PC-9 (cell line): ENCODE measurements around the gene CD2AP. TPM values are rescaled to one million over a fixed set of nuclear protein-coding genes. Genes with fewer than 3 reads are reported as not detected.

Experiments used
- BruUV-seq: library from RNA; stranded (reverse); fragments of 400-500 nt; replicated peaks from 2 replicates; lab custom pipeline; 2021; lab: Mats Ljungman, UMichigan
- CTCF ChIA-PET: fragments of 300-600 bp; sonication (Branson Sonifier 250); formaldehyde crosslinking; loops from one replicate; lab custom pipeline; 2022; ENCODE audit warnings: antibody characterized with exemption; lab: Charles Lee
- POLR2A ChIA-PET: fragments of 300-600 bp; sonication (Branson Sonifier 250); formaldehyde crosslinking; loops from one replicate; lab custom pipeline; 2022; ENCODE audit warnings: antibody characterized with exemption; ENCODE audit not compliant: unreplicated experiment; lab: Charles Lee
- DNase-seq, 2 experiments: peaks; one replicate each; pipeline versions ENCODE4 v3.0.0 to v3.0.0-alpha.2; 2015 to 2022; ENCODE audit warnings: mixed read lengths in 1 of 2
- H2AFZ ChIP-seq: fragments of 200-600 bp; sonication (generic); 2 replicates; pipeline ENCODE4 v1.8.1; 2017; ENCODE audit warnings: antibody characterized with exemption
- H3F3A ChIP-seq: fragments of 200-600 bp; sonication (generic); 2 replicates; pipeline ENCODE4 v1.8.1; 2017; ENCODE audit warnings: antibody characterized with exemption, mild to moderate bottlenecking, low read depth; ENCODE audit not compliant: insufficient read depth
- H3K27ac ChIP-seq: fragments of 200-600 bp; sonication (generic); 2 replicates; pipeline ENCODE4 v1.6.1; 2016; ENCODE audit warnings: mixed run types
- H3K27me3 ChIP-seq: fragments of 200-600 bp; sonication (generic); 2 replicates; pipeline ENCODE4 v1.6.1; 2016; ENCODE audit warnings: low read depth, mixed run types; ENCODE audit not compliant: insufficient read depth
- H3K36me3 ChIP-seq: fragments of 200-600 bp; sonication (generic); 2 replicates; pipeline ENCODE4 v1.6.1; 2016; ENCODE audit warnings: low read depth, mixed run types
- H3K4me1 ChIP-seq: fragments of 200-600 bp; sonication (generic); replicated peaks from 2 replicates; pipeline ENCODE4 v1.6.1; 2016; ENCODE audit warnings: mixed run types; ENCODE audit not compliant: insufficient read depth
- H3K4me2 ChIP-seq: fragments of 200-600 bp; sonication (generic); 2 replicates; pipeline ENCODE4 v1.6.1; 2017; ENCODE audit warnings: mixed run types
- H3K4me3 ChIP-seq: fragments of 200-600 bp; sonication (generic); 2 replicates; pipeline ENCODE4 v1.6.1; 2016; ENCODE audit warnings: mixed run types
- H3K79me2 ChIP-seq: fragments of 200-600 bp; sonication (generic); 2 replicates; pipeline ENCODE4 v1.6.1; 2017; ENCODE audit warnings: low read depth, mixed run types
- H3K9me2 ChIP-seq: fragments of 200-600 bp; sonication (generic); 2 replicates; pipeline ENCODE4 v1.8.1; 2017; ENCODE audit warnings: mild to moderate bottlenecking; ENCODE audit not compliant: insufficient read depth
- H3K9me3 ChIP-seq: fragments of 200-600 bp; sonication (generic); 2 replicates; pipeline ENCODE4 v1.8.1; 2016; ENCODE audit warnings: low read depth; ENCODE audit not compliant: insufficient read depth
- H4K20me1 ChIP-seq: fragments of 200-600 bp; sonication (generic); 2 replicates; pipeline ENCODE4 v1.8.1; 2017; ENCODE audit not compliant: insufficient read depth
- CTCF ChIP-seq: fragments of 200-600 bp; sonication (generic); conservative IDR thresholded peaks from 2 replicates; pipeline ENCODE4 v1.6.1; 2017; ENCODE audit warnings: mixed run types, antibody characterized with exemption, mild to moderate bottlenecking, moderate library complexity
- EZH2 ChIP-seq: fragments of 200-600 bp; sonication (generic); IDR thresholded peaks from 2 replicates; pipeline ENCODE4 v1.8.0; 2017; ENCODE audit warnings: antibody characterized with exemption, low read depth
- intact Hi-C: fragments of 100-400 bp; cut with micrococcal nuclease; formaldehyde crosslinking; loops from one replicate; pipeline ENCODE4 v1.10.0; 2022; ENCODE audit not compliant: unreplicated experiment
- total RNA-seq: library from RNA; stranded (reverse); gene quantifications from 2 replicates; pipeline ENCODE4 v1.2.3, GENCODE V29; 2021

CD2AP gene
- total RNA-seq, 1 experiment from 2014 or later = 55.5 TPM

GRCh38 chr6:47525330-47526057 is 47.9 kb downstream of the CD2AP start:
- Histone ChIP-seq H3K4me1 (no peaks in the 10 kb centered on the region), H3K4me3 (no peak overlapping the region), H3K9me2 (no peaks in the 10 kb centered on the region), H3K36me3 (no peaks in the 10 kb centered on the region), H3K9me3 (no peaks in the 10 kb centered on the region), H3K4me2 (no peak overlapping the region), H4K20me1 (peaks cover 17% of the 10 kb centered on the region), H3K79me2 (peaks cover 85% of the 10 kb centered on the region), H3K27ac (no peak overlapping the region), H2AFZ (no peak overlapping the region), H3F3A (peaks cover 12% of the 10 kb centered on the region; the same call in 1 of the 2 replicates), H3K27me3 (no peaks in the 10 kb centered on the region)
- CTCF ChIA-PET = no interaction called here
- TF ChIP-seq CTCF (no peak), EZH2 (no peak)
- POLR2A ChIA-PET = interaction anchor here (0.5 kb wide), 1 partner anchor 217 kb away, joined by 4 read pairs; no protein-coding TSS in a partner anchor
- intact Hi-C loops = no loop called here
- DNase-seq = no peak
- no TSS peak for BruUV-seq

GRCh38 chr6:47527274-47527673 is 49.7 kb downstream of the CD2AP start:
- intact Hi-C loops = no loop called here
- ChIA-PET POLR2A (no interaction called here), CTCF (no interaction called here)

GRCh38 chr6:47529734-47530133 is 52.1 kb downstream of the CD2AP start:
- intact Hi-C loops = no loop called here
- DNase-seq = no peak
- Histone ChIP-seq H4K20me1 (peaks cover 6% of the 10 kb centered on the region; the same call in 1 of the 2 replicates), H3K9me3 (no peaks in the 10 kb centered on the region), H3F3A (peaks cover 8% of the 10 kb centered on the region; the same call in 1 of the 2 replicates), H2AFZ (no peak overlapping the region), H3K4me3 (no peak overlapping the region), H3K36me3 (peaks cover 15% of the 10 kb centered on the region; the same call in 1 of the 2 replicates), H3K27ac (no peak overlapping the region), H3K4me2 (no peak overlapping the region), H3K4me1 (no peaks in the 10 kb centered on the region), H3K79me2 (peaks cover 74% of the 10 kb centered on the region), H3K27me3 (no peaks in the 10 kb centered on the region), H3K9me2 (no peaks in the 10 kb centered on the region)
- no TSS peak for BruUV-seq
- ChIA-PET POLR2A (interaction anchor here (0.5 to 0.6 kb wide), 2 partner anchors 22 to 204 kb away, joined by 3 read pairs; no protein-coding TSS in a partner anchor), CTCF (no interaction called here)
- TF ChIP-seq CTCF (no peak), EZH2 (no peak)

More at GRCh38 chr6:47527274-47527673, 49.7 kb downstream of the CD2AP start:
- H3K27me3 ChIP-seq = no peaks in the 10 kb centered on the region
- TF ChIP-seq EZH2 (no peak), CTCF (no peak)
- DNase-seq = no peak
- peaks cover 17% of the 10 kb centered on the region; the same call in 1 of the 2 replicates for H4K20me1 ChIP-seq
- no peaks in the 10 kb centered on the region for H3K9me2 ChIP-seq
- no peak overlapping the region for H3K27ac ChIP-seq
- H3K4me3 ChIP-seq = no peak overlapping the region
- H3K9me3 ChIP-seq = no peaks in the 10 kb centered on the region
- no peak overlapping the region for H2AFZ ChIP-seq
- peaks cover 84% of the 10 kb centered on the region for H3K79me2 ChIP-seq
- H3K4me2 ChIP-seq = no peak overlapping the region
- H3F3A ChIP-seq = peaks cover 8% of the 10 kb centered on the region; the same call in 1 of the 2 replicates
- no TSS peak for BruUV-seq
- no peaks in the 10 kb centered on the region for H3K4me1 ChIP-seq
- H3K36me3 ChIP-seq = no peaks in the 10 kb centered on the region
